Measurements from ENCODE around the gene C1QTNF6.

Gene C1QTNF6

GRCh38 chr22:37160027-37160426, 28.0 kb downstream of the C1QTNF6 start:
- DNase-seq: no peak

- no peak for DNase-seq
These were observed 29.1 kb downstream of the C1QTNF6 start for GRCh38 chr22:37158963-37159290.

- DNase-seq: peak; percentile 54
These were observed 30.3 kb downstream of the C1QTNF6 start for GRCh38 chr22:37157516-37158285.

GRCh38 chr22:37156686-37157435, 31.2 kb downstream of the C1QTNF6 start:
- no peak for DNase-seq

GRCh38 chr22:37155971-37156370, 32.1 kb downstream of the C1QTNF6 start:
- no peak for DNase-seq

- peak; percentile 55 for DNase-seq
These were observed 32.9 kb downstream of the C1QTNF6 start for GRCh38 chr22:37154925-37155712.

GRCh38 chr22:37153901-37154300, 34.1 kb downstream of the C1QTNF6 start:
- no peak for DNase-seq

- DNase-seq: no peak
These were observed 36.6 kb downstream of the C1QTNF6 start for GRCh38 chr22:37151401-37151800.

- DNase-seq: no peak
These were observed 37.3 kb downstream of the C1QTNF6 start for GRCh38 chr22:37150701-37151100.

GRCh38 chr22:37148742-37149665, 39.0 kb downstream of the C1QTNF6 start:
- DNase-seq: peak; percentile 50

GRCh38 chr22:37148031-37148651, 39.9 kb downstream of the C1QTNF6 start:
- DNase-seq: peak; percentile 64

- DNase-seq: peak; percentile 35
These were observed 40.7 kb downstream of the C1QTNF6 start for GRCh38 chr22:37147186-37147990.

GRCh38 chr22:37146507-37147180, 41.4 kb downstream of the C1QTNF6 start:
- peak; percentile 37 for DNase-seq

- DNase-seq: peak; percentile 34
These were observed 42.0 kb downstream of the C1QTNF6 start for GRCh38 chr22:37146051-37146385.

- DNase-seq: no peak
These were observed 42.6 kb downstream of the C1QTNF6 start for GRCh38 chr22:37145180-37146050.

- DNase-seq: no peak
These were observed 43.9 kb downstream of the C1QTNF6 start for GRCh38 chr22:37144180-37144554.

- DNase-seq: no peak
These were observed 46.1 kb downstream of the C1QTNF6 start for GRCh38 chr22:37141971-37142370.

GRCh38 chr22:37141476-37141875, 46.6 kb downstream of the C1QTNF6 start:
- DNase-seq: no peak

GRCh38 chr22:37140686-37141323, 47.2 kb downstream of the C1QTNF6 start:
- DNase-seq: no peak

Measured in stimulated activated CD8-positive, alpha-beta memory T cell treated with anti-CD3 and anti-CD28 coated beads, Interleukin-4, amount 100 ng/mL, for 48 hours (primary cell).